ENCODE results near the gene G6PC3. TPM values are rescaled to one million over a fixed set of nuclear protein-coding genes. Genes with fewer than 3 reads are reported as not detected.

Gene G6PC3
- total and polyA plus RNA-seq, 2 donors from 2014 or later, result 70.0 to 150 TPM

- DNase-seq (peak in 2 of 5 donors; percentile 36 to 49), FAIRE-seq (no peak)
- Histone ChIP-seq H3K27ac (ENCODE audit: low read depth in 2 of 2, low read length in 2 of 2) (no peak overlapping the region), H3K36me3 (ENCODE audit: control insufficient read depth in 2 of 3, insufficient read depth in 3 of 3, low read length in 3 of 3) (peaks cover 0 to 22% (median 0%) of the 10 kb centered on the region in 3 donors), H3K9ac (ENCODE audit: low read length in 3 of 3) (no peak overlapping the region), H3K27me3 (ENCODE audit: control insufficient read depth, insufficient read depth, low read length) (no peaks in the 10 kb centered on the region), H3K4me3 (ENCODE audit: low read length in 3 of 3) (no peak overlapping the region), H3K4me1 (ENCODE audit: control insufficient read depth in 2 of 3, insufficient read depth in 2 of 3, low read depth in 1 of 3, low read length in 3 of 3) (peaks cover 2 to 50% (median 29%) of the 10 kb centered on the region in 3 donors), H3K9me3 (ENCODE audit: control insufficient read depth in 2 of 3, insufficient read depth in 1 of 3, low read length in 3 of 3) (no peaks in the 10 kb centered on the region)
- intact Hi-C loops (cut with DNase I), result no loop called here
- TF ChIP-seq, protein P1, sequence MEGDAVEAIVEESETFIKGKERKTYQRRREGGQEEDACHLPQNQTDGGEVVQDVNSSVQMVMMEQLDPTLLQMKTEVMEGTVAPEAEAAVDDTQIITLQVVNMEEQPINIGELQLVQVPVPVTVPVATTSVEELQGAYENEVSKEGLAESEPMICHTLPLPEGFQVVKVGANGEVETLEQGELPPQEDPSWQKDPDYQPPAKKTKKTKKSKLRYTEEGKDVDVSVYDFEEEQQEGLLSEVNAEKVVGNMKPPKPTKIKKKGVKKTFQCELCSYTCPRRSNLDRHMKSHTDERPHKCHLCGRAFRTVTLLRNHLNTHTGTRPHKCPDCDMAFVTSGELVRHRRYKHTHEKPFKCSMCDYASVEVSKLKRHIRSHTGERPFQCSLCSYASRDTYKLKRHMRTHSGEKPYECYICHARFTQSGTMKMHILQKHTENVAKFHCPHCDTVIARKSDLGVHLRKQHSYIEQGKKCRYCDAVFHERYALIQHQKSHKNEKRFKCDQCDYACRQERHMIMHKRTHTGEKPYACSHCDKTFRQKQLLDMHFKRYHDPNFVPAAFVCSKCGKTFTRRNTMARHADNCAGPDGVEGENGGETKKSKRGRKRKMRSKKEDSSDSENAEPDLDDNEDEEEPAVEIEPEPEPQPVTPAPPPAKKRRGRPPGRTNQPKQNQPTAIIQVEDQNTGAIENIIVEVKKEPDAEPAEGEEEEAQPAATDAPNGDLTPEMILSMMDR (IDR thresholded peaks at IDR 0.05; ENCODE audit: borderline replicate concordance, extremely low read depth, insufficient read depth), result no peak
Measured at GRCh38 chr17:44113868-44114840, 43.6 kb downstream of the G6PC3 start.

DNA sequence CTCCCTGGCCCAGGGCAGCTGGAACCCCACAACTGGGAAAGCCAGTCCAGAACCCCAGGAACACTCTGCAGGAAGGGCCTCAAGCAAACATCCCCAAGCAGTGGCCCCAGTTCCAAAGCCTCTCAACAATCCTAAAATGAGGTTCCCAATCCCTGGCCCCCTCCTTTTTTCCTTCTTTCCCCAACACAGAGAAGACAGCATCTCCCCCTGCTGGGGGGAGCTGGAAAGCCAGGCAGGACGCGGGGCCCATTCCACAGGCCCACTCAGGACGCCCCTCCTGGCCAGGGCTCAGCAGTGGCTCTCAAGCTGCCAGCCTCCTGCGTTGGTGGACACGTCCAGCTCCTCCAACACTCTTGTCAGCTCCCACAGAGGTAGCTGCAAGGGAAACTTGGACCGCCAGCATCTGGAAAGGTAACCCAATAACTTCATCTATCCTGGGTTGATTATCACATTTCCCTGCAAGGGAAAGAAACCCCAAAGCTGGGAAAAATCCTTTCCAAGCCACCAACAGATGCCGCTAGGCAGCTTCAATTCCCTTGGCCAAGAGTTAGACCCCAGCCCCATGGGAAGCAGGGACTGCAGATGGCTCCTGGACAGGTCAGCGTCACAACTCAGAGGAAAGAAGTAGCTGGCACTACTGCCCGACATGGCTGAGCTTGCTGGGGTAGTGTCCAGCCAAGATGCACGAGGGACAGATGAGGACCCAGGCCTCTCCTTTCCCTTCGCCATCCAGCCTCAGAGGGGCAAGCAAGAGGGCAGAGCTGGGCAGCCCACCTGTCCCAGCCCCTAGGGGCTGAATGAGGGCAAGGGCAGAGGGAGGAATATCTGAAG, 45.3 kb downstream of the G6PC3 start:
- Histone ChIP-seq H3K4me1 (ENCODE audit: control insufficient read depth in 2 of 3, insufficient read depth in 2 of 3, low read depth in 1 of 3, low read length in 3 of 3) (peaks cover 2 to 39% (median 18%) of the 10 kb centered on the region in 3 donors), H3K27ac (ENCODE audit: low read depth in 2 of 2, low read length in 2 of 2) (no peak overlapping the region)
- DNase-seq, result peak in 1 of 5 donors; percentile 46

GRCh38 chr17:44117351-44117750, 46.8 kb downstream of the G6PC3 start:
- Histone ChIP-seq H3K36me3 (ENCODE audit: control insufficient read depth in 2 of 3, insufficient read depth in 3 of 3, low read length in 3 of 3) (peaks cover 0 to 22% (median 0%) of the 10 kb centered on the region in 3 donors), H3K4me1 (ENCODE audit: control insufficient read depth in 2 of 3, insufficient read depth in 2 of 3, low read depth in 1 of 3, low read length in 3 of 3) (peaks cover 0 to 37% (median 15%) of the 10 kb centered on the region in 3 donors), H3K9ac (ENCODE audit: low read length in 3 of 3) (no peak overlapping the region), H3K4me3 (ENCODE audit: low read length in 3 of 3) (no peak overlapping the region), H3K27me3 (ENCODE audit: control insufficient read depth, insufficient read depth, low read length) (no peaks in the 10 kb centered on the region), H3K27ac (ENCODE audit: low read depth in 2 of 2, low read length in 2 of 2) (no peak overlapping the region), H3K9me3 (ENCODE audit: control insufficient read depth in 2 of 3, insufficient read depth in 1 of 3, low read length in 3 of 3) (no peaks in the 10 kb centered on the region)
- DNase-seq, result no peak
- no peak for FAIRE-seq
- intact Hi-C loops (cut with DNase I), result no loop called here
- TF ChIP-seq, protein P1 (IDR thresholded peaks at IDR 0.05; ENCODE audit: borderline replicate concordance, extremely low read depth, insufficient read depth), result no peak

More for the DNA sequence above, 45.3 kb downstream of the G6PC3 start:
- H3K9me3 ChIP-seq (ENCODE audit: control insufficient read depth in 2 of 3, insufficient read depth in 1 of 3, low read length in 3 of 3), result no peaks in the 10 kb centered on the region
- H3K36me3 ChIP-seq (ENCODE audit: control insufficient read depth in 2 of 3, insufficient read depth in 3 of 3, low read length in 3 of 3), result peaks cover 0 to 22% (median 0%) of the 10 kb centered on the region in 3 donors
- no peak overlapping the region for H3K4me3 ChIP-seq (ENCODE audit: low read length in 3 of 3)
- H3K27me3 ChIP-seq (ENCODE audit: control insufficient read depth, insufficient read depth, low read length), result no peaks in the 10 kb centered on the region
- TF ChIP-seq, protein P1 (IDR thresholded peaks at IDR 0.05; ENCODE audit: borderline replicate concordance, extremely low read depth, insufficient read depth), result peak; percentile 49
- intact Hi-C loops (cut with DNase I), result no loop called here
- FAIRE-seq, result no peak
- no peak overlapping the region for H3K9ac ChIP-seq (ENCODE audit: low read length in 3 of 3)
